Esophagus squamous epithelium (tissue), 4 donors: Measurements from ENCODE around the gene ATP12A.

Experiments used
- CTCF ChIP-seq, 6 experiments: fragments of 450-650 bp in 4 of 6; fragments of 200-600 bp in 2 of 6; sonication (generic) in 2 of 6; IDR thresholded peaks; one replicate each; pipeline ENCODE4 v1.5.1; 2016 to 2019; ENCODE audit warnings: antibody characterized with exemption in 6 of 6, mild to moderate bottlenecking in 4 of 6, moderate library complexity in 4 of 6
- POLR2A ChIP-seq, 4 donors: fragments of 450-650 bp; IDR thresholded peaks; one replicate each; pipeline ENCODE4 v1.6.1; 2017; ENCODE audit warnings: antibody characterized with exemption in 4 of 4, mild to moderate bottlenecking in 4 of 4, moderate library complexity in 3 of 4

DNA sequence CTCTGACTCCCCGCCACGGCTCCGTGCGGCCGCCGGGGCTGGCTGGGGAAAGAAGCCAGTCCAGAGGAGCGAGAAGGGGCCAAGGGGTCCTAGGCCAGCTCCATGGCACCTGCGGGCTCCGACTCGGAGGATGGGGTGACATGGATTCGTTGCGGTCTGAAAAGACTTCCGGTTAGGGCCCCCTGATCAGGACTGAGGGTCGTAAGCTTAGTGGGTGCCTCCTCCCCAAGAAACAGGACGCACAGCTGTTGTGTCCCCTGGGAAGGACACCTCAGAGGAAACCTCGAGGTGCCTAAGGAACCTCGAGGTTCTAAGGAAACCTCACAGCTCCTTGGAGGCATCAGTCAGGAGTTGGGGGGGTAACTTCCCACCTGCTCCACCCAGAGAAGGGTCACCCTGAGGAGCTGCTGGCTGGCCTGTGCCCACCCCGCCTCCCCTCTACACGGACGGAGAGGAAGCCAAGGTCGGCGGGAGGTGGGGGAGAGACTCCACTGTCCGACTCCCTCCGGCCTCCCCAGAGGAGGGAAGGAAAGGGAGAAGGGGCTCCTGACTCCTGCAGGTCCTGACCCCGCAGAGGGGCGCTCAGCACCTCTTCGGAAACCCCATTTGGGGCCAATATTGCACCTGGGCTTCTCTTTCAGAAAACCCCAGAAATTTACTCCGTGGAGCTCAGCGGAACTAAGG lies 855 bp downstream of the ATP12A start:
- TF ChIP-seq POLR2A (IDR thresholded peaks at IDR 0.05), result no peak
- no peak for TF ChIP-seq CTCF (IDR thresholded peaks at IDR 0.05)
